Lower leg skin (tissue), 4 donors: Measurements from ENCODE around the gene ZNF385D. TPM values are rescaled to one million over a fixed set of nuclear protein-coding genes. Genes with fewer than 3 reads are reported as not detected.

Experiments used
- DNase-seq, 2 donors: peaks; one replicate each; pipeline ENCODE4 v3.0.0-alpha.2; 2019; ENCODE audit warnings: low spot score in 2 of 2
- H3K4me3 ChIP-seq: fragments of 200-600 bp; sonication (generic); 2 replicates; pipeline ENCODE4 v1.5.1; 2017; ENCODE audit warnings: mild to moderate bottlenecking, low read depth; ENCODE audit not compliant: poor library complexity, severe bottlenecking
- POLR2A ChIP-seq, 2 donors: fragments of 450-650 bp; IDR thresholded peaks; one replicate each; pipeline ENCODE4 v1.6.1; 2016 to 2017; ENCODE audit warnings: antibody characterized with exemption in 2 of 2, mild to moderate bottlenecking in 1 of 2, moderate library complexity in 1 of 2
- WGBS, 2 donors: methylation state at CpG; one replicate each; pipeline ENCODE4 v1.1.5; 2018; 5-methylcytosine and 5-hydroxymethylcytosine counted together
- intact Hi-C: fragments of 100-400 bp; cut with DNase I; formaldehyde crosslinking; loops from one replicate; pipeline ENCODE4 v1.15.0; 2023; ENCODE audit warnings: low total_unique reads
- total RNA-seq, 4 donors: library from RNA; depleted of rRNA; stranded (reverse); fragments of >200 nt; gene quantifications; one replicate each; pipeline ENCODE4 v1.1.0, GENCODE V29; 2016
- TF ChIP-seq, protein P1 (sequence below), 3 donors: fragments of 450-650 bp; IDR thresholded peaks; one replicate each; pipeline ENCODE4 v1.5.1; 2016; ENCODE audit warnings: antibody characterized with exemption in 3 of 3, mild to moderate bottlenecking in 3 of 3, moderate library complexity in 2 of 3

The ZNF385D gene
- total RNA-seq, 4 donors from 2014 or later = 0.38 to 4.2 (median 2.1) TPM

GRCh38 chr3:21755896-21756295 is 4.9 kb upstream of the ZNF385D start:
- WGBS, 2 donors = 60 to 64% methylated on average over 5 of the region's 5 CpGs
- intact Hi-C loops = no loop called here
- no peak overlapping the region for H3K4me3 ChIP-seq
- TF ChIP-seq POLR2A (IDR thresholded peaks at IDR 0.05) = no peak
- no peak for DNase-seq

DNA sequence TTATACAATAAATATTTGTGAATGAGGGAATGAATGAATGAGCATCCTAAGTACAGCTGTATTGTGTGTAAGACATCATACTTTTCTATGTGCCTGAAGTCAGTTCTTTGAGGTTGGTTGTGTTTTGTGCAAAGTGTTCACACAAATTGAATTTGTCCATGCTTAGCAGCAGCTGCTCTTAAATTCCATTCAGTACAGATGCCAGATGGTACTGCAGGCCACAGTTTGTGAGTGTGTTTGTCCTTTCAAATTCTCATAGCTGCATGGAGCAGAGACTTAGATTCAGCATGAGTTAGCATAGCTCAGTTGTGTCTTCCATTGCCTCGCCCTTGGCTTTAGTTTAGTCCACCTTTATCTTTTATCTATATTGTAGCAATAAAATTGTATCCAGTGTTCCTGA is 3.8 kb upstream of the ZNF385D start:
- intact Hi-C loops = no loop called here
- WGBS, 2 donors = 81 to 96% methylated on average over 1 of the region's 1 CpG
- no peak for DNase-seq

DNA sequence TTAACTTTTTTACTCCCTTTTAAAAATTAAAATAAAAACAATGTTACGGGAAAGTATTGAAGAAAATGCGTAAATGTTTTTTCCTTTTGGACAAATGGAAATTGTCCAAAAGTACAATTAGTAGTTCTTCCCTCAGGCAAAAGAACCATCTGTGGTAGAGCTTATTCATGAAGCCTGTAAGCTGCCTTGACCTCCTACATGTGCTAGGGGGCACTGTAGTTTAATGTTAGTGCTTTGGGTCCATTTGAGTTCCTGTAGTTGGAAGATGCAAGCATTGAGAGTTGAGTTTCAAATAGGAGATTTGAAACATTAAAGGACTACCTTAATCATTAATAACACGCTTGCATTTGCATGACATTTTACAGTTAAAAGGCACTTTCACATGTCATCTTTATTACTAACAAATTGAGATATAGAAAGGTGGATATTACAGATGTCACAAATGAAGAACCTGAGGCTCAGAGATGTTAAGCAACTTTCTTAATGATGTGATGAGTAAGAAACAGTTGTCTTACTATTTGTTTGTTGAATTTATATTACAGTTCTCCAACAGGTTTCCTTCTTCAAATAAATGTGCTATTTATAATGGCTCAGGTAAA is 1.8 kb upstream of the ZNF385D start:
- TF ChIP-seq POLR2A (IDR thresholded peaks at IDR 0.05) = no peak
- TF ChIP-seq, protein P1, sequence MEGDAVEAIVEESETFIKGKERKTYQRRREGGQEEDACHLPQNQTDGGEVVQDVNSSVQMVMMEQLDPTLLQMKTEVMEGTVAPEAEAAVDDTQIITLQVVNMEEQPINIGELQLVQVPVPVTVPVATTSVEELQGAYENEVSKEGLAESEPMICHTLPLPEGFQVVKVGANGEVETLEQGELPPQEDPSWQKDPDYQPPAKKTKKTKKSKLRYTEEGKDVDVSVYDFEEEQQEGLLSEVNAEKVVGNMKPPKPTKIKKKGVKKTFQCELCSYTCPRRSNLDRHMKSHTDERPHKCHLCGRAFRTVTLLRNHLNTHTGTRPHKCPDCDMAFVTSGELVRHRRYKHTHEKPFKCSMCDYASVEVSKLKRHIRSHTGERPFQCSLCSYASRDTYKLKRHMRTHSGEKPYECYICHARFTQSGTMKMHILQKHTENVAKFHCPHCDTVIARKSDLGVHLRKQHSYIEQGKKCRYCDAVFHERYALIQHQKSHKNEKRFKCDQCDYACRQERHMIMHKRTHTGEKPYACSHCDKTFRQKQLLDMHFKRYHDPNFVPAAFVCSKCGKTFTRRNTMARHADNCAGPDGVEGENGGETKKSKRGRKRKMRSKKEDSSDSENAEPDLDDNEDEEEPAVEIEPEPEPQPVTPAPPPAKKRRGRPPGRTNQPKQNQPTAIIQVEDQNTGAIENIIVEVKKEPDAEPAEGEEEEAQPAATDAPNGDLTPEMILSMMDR (IDR thresholded peaks at IDR 0.05) = no peak
- H3K4me3 ChIP-seq = no peak overlapping the region
- intact Hi-C loops = no loop called here
- 18 to 20% methylated on average over 3 of the region's 3 CpGs for WGBS, 2 donors
- DNase-seq = peak in 1 of 2 donors; percentile 19

More for the DNA sequence above, 3.8 kb upstream of the ZNF385D start:
- H3K4me3 ChIP-seq = no peak overlapping the region
- TF ChIP-seq, protein P1 (IDR thresholded peaks at IDR 0.05) = no peak
- no peak for TF ChIP-seq POLR2A (IDR thresholded peaks at IDR 0.05)

GRCh38 chr3:21751886-21752285 is 876 bp upstream of the ZNF385D start:
- whole genome bisulfite sequencing, 2 donors = 27 to 29% methylated on average over 6 of the region's 6 CpGs
- intact Hi-C loops = no loop called here
- no peak overlapping the region for H3K4me3 ChIP-seq
- no peak for DNase-seq
- TF ChIP-seq, protein P1 (IDR thresholded peaks at IDR 0.05) = no peak
- TF ChIP-seq POLR2A (IDR thresholded peaks at IDR 0.05) = no peak

- no peak for TF ChIP-seq POLR2A (IDR thresholded peaks at IDR 0.05)
- TF ChIP-seq, protein P1 (IDR thresholded peaks at IDR 0.05) = no peak
- 16 to 20% methylated on average over 8 of the region's 8 CpGs for WGBS, 2 donors
- DNase-seq = no peak
- H3K4me3 ChIP-seq = peak overlapping the region; percentile 26
- intact Hi-C loops = no loop called here
These were observed 822 bp downstream of the ZNF385D start for GRCh38 chr3:21750080-21750696.

- intact Hi-C loops = no loop called here
- no peak for DNase-seq
- 54 to 76% methylated on average over 5 of the region's 5 CpGs for WGBS, 2 donors
- TF ChIP-seq, protein P1 (IDR thresholded peaks at IDR 0.05) = no peak
- no peak for TF ChIP-seq POLR2A (IDR thresholded peaks at IDR 0.05)
- H3K4me3 ChIP-seq = no peak overlapping the region
These were observed 2.9 kb downstream of the ZNF385D start for GRCh38 chr3:21747966-21748555.
